ENCODE measurements around the gene NUP133.

The NUP133 gene

GRCh38 chr1:229459815-229460214 lies 48.3 kb downstream of the NUP133 start:
- TF ChIP-seq CTCF (conservative IDR thresholded peaks at IDR 0.05), result no peak
- TF ChIP-seq ZFX (IDR thresholded peaks at IDR 0.05), result no peak
- H3K27ac ChIP-seq, result no peak overlapping the region

- no peak for TF ChIP-seq CTCF (conservative IDR thresholded peaks at IDR 0.05)
- no peak for TF ChIP-seq ZFX (IDR thresholded peaks at IDR 0.05)
- H3K27ac ChIP-seq, result no peak overlapping the region
Observed at GRCh38 chr1:229457436-229457835, 50.7 kb downstream of the NUP133 start.

DNA sequence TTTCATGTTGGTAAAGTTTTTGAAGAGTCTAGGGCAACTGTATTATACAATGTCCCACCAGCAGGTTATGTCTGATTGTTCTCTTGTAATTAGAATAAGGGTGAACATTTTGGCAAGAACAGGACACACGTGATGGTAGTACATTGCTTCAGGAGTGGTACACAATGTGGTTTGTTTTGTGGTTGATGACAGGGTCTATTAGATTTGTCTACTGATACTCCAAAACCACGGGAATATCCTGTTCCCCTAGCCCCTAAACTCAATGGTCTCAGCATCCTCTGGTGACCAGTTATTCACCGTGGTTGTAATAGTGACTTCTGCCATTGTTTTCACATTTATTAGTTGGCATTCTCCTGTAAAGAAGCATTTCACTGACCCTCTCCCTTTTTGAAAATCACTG lies 52.1 kb downstream of the NUP133 start:
- no peak overlapping the region for H3K27ac ChIP-seq
- TF ChIP-seq CTCF (conservative IDR thresholded peaks at IDR 0.05) (no peak), ZFX (IDR thresholded peaks at IDR 0.05) (no peak)

GRCh38 chr1:229454056-229454455 lies 54.1 kb downstream of the NUP133 start:
- H3K27ac ChIP-seq, result no peak overlapping the region
- TF ChIP-seq ZFX (IDR thresholded peaks at IDR 0.05) (no peak), CTCF (conservative IDR thresholded peaks at IDR 0.05) (no peak)

DNA sequence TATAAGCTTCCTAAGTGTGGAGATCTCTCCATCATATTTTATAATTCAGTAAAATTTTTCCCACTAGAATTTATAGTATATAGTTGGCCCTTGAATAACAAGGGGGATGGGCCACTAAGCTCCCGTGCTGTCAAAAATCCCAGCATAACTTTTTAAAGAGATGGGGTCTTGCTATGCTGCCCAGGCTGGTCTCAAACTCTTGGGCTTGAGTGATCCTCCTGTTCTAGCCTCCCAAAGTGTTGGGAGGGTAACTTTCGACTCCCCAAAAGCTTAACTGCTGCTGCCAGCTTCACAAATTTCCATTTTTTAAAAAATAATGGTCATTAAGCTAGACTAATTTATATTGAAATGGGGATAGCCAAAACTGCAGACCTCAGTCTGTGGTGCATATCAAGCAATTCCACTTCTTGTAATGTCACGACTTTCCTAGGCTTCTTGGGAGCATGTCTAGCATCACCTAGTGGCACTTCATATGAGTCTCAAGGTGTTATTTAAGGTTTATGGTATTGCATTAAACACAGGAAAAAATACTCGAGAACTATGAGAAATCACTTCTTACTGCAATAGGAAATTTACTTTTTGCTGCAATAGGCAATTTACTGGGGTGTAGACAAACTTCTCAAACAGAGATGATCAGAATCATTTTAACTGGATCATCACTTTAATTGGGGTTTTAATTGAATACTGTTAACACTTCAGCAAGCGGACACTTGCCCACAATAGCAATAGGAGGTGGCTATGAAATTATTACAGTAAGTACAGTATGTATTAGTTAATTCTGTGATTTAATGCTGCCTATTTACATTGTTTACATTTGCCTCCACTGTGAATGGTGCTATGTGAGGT lies 55.0 kb downstream of the NUP133 start:
- TF ChIP-seq ZFX (IDR thresholded peaks at IDR 0.05), result no peak
- TF ChIP-seq CTCF (conservative IDR thresholded peaks at IDR 0.05), result peak; percentile 82
- H3K27ac ChIP-seq, result no peak overlapping the region

DNA sequence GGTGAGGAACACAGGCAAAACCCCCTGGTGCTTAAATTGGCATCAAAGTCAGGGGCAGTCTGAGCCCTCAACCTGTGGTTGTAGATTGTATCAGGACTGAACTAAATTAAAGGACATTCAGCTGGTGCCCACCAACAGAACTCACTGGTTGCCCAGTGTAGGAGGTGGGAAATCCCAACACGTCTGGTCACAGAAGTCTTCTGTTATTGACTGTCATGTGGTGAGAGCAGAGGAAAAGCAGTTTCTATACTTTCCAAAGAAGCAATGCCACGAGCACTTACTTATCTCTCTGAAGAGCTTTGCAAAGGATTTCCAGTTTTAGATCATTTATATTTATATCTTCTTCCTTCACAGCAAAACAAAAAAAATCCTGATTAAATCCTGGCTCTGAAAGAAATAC lies 59.3 kb downstream of the NUP133 start:
- TF ChIP-seq CTCF (conservative IDR thresholded peaks at IDR 0.05) (no peak), ZFX (IDR thresholded peaks at IDR 0.05) (no peak)
- H3K27ac ChIP-seq, result no peak overlapping the region

DNA sequence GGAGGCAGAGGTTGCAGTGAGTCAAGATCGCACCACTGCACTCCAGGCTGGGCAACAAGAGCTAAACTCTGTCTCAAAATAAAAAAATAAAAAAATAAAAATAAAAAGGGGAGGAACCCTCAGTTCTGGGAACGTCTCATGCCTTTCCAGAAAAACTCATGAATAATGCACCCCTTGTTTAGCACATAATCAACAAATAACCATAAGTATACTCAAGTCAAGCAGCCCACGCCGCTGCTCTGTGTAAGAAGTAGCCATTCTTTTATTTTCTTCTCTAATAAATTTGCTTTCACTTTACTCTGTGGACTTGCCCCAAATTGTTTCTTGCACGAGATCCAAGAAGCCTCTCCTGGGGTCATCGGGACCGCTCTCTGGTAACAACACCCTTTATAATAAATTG lies 59.8 kb downstream of the NUP133 start:
- H3K27ac ChIP-seq, result no peak overlapping the region
- no peak for TF ChIP-seq CTCF (conservative IDR thresholded peaks at IDR 0.05)
- TF ChIP-seq ZFX (IDR thresholded peaks at IDR 0.05), result no peak
